Islet precursor cell (in vitro differentiated cells): ENCODE data around the gene WNT6.

Experiments used
- DNase-seq: peaks from one replicate; pipeline ENCODE4 v3.0.0-alpha.2; 2018

The WNT6 gene

DNA sequence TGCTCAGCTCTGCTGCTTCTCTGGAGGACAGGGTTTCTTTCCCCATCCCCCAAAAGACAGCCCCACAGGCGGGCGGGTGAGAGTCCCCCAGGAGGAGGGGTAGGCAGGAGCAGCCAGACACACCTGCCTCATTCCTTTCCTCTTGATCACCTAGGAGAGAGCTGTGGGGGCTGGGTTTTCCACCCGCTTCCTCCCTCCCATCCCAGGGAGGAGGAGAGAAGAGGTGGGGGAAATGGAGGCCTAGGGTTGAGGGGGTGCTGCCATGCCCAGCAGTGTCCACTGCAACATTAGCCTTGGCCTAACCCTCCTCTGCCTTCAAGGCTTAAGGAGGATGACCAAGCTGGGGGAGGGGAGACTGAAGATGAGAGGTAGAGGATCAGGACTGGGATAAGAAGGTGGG, 35.7 kb downstream of the WNT6 start:
- DNase-seq: peak; percentile 86

DNA sequence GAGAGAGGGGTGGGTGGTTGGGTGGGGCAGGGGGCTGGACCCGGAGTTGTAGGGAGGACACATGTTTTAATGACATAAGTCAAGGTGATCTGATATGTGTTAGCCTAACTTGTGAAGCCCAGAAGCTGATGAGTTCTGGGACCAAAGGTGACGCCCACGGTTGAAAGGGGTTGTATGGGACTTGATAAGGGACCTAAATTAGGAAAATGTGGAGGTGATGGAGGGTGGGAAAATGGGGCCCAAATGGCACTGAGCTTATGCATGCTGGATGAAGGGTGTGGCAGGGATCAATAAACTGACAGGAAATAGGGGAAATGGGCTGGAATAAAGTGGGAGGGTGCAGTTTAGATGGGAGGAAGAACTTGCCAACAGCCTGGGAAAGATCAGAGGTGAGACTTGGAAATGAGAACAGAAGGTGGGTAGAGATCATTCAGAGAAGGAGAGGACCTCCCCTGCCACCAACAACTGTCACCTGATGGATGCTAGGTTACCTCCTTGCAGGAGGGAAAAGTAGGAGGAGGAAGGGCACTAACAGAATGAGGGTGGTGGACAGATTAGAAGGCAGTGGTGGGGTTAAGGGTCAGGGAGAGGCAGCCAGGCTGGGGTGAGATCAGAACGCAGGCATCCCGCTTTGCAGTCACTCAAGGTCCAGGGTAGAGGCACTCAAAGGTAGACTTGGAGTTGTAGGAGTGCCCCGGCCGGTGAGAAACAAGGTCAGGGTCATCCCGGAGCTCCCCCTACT, 36.3 kb downstream of the WNT6 start:
- DNase-seq: peak; percentile 89

DNA sequence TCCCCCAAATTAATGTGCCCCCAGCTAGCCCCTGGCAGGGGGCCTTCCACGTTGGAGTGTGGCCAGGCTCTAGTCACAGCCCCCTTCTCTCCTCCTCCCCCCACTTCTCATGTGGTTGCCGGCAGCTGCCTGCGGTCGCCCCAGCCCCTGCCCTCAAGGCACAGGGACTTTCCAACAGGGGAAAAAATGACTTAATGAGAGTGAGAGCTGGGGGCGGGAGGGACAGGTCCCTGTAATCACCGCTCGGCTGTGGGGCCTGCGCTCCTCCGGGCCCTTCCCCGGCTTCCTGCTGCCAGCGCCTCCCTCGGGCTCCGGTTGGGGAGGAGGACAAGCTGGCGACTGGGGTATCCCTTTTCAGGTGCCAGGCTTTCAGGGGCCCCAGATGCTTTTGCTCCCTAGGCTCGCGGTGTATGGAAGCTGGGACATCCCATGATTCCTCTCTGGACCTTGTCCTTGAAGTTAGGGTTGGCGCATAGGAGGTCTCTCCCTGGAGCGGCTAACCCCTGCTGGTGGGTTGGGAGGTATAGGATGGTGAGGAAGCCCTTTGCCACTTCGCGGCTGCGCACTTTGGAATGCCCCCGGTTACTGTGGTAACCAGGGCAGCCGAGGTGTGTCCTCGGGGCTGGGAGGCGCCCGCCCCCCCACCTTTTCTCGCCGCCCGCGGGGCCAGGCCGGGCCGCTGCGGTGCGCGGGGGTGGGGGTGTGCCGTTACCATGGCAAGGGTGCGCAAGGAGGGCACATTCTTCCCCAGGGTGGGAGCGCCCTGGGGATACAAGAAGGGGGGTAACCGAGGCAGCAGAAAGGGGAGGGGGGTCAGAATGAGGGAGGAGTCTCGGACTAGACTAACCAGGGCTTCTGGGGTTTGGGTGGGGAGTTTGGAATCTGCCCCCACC, 37.1 kb downstream of the WNT6 start:
- peak; percentile 93 for DNase-seq

DNA sequence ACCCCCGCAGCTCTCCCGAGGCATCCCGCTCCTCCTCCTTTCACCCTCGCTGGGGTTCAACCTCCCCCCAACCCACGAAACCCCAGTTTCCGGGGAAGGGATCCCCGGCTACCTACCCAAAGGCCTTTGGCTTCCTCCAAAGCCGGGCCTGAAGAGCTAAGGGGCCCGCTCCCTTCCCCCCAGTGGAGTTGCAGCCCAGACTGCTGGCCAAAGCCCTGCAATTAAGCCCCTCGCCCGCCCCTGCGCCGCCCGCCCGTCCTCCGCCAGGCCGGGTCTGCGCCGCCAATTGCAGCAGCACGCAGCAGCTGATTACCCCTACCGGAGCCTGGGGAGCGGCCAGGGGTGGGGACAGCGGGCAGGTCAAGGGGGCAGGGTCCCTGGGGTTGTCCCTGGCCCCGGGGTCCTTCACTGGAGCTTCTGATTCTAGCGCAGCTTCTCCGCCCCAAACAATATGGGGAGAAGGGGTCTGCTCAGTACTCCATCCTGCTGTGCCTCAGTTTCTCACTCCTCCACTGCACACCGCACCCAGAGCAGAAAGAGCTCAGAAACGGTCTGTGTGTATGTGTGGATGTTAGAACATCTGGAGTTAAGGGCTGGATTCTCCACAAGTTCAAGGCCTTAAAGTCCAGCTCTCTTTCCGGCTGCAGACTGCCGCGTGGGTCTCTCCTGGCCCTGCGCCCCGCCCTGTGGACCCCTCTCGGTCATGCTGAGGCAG, 37.9 kb downstream of the WNT6 start:
- DNase-seq: peak; percentile 75

DNA sequence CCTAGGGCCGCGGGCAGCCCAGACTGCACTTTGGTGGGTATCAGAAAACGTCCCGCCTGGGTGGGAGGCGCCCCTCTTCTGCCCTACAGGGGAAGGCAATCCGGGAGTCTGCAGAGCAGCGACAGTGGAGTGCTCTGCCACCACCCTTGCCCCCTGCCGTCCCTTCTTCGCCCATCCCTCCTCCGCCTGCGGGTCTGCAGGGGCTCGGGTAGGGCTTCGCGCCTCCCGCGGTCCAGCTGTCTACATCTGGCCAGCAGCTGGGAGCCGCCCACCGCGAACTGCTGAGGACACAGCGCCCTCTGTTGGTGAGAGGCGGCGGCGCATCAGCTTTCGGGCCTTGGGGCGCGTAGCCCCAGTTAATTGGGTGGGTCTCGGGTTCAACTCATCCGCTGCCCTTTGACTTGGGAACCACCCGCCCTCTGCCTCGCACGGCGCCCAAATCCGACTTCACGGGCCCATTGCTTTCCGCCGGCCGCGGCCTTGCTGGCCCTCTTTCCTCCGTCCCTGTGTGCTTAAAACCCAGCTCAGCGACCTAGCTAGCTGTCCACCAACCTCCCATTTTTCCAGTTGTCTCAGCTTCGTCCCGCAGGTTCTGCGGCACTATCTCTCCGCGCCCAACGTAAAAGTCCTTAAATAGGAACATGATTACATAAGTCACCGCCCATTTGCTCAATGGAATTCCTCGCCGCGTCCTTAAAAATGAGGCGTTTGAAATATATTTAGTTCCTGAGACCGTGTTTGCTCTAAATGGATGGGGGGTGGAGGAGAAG, 38.7 kb downstream of the WNT6 start:
- peak; percentile 85 for DNase-seq

DNA sequence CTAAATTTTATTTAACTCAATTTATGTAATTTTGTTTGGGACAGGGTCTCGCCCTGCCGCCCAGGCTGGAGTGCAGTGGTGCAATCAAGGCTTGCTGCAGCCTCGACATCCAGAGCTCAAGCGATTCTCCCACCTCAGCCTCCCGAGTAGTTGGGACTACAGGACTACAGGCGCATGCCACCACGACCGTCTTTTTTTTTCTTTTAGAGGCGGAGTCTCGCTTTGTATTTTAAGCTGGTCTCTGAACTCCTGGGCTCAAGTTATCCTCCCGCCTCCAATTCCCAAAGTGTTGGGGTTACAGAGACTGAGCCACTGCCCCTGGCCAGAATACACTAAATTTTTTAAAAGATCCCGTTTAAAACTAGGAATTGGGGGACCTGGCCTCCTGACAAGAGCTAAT, 39.5 kb downstream of the WNT6 start:
- no peak for DNase-seq

DNA sequence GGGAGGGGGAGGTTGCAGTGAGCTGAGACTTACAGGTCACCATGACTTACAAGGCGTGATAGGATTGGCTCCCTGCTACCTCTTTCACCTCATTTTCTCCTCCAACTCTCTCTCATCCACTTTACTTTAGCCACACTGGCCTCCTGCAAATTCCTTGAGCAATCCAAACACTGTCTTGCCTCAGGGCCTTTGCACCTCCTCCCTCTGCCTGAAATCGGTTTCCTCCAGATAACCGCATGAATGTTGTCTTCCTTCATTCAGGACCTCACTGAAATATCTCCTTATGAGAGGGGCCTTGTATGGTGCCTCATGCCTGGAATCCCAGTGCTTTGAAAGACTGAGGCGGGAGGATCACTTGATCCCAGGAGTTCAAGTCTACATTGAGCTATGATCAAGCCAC, 42.8 kb downstream of the WNT6 start:
- DNase-seq: no peak

DNA sequence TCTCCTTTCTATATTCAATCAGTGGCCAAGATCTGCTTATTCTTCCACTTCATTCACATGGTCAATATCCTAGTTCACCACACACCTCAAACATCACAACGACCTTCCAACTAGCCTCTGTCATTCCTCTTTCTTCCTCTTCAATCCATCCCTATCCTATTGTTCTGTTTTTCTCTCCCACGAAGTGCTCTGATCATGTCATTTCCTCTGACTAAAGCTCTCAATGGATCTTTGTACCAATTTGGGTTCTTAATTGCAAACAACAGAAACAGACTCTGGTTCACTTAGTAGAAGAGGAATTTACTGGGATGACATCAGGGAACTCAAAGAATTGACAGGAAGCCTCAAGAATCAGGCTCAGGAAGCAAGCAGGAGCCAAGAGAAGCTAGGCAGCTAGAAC, 44.6 kb downstream of the WNT6 start:
- no peak for DNase-seq

DNA sequence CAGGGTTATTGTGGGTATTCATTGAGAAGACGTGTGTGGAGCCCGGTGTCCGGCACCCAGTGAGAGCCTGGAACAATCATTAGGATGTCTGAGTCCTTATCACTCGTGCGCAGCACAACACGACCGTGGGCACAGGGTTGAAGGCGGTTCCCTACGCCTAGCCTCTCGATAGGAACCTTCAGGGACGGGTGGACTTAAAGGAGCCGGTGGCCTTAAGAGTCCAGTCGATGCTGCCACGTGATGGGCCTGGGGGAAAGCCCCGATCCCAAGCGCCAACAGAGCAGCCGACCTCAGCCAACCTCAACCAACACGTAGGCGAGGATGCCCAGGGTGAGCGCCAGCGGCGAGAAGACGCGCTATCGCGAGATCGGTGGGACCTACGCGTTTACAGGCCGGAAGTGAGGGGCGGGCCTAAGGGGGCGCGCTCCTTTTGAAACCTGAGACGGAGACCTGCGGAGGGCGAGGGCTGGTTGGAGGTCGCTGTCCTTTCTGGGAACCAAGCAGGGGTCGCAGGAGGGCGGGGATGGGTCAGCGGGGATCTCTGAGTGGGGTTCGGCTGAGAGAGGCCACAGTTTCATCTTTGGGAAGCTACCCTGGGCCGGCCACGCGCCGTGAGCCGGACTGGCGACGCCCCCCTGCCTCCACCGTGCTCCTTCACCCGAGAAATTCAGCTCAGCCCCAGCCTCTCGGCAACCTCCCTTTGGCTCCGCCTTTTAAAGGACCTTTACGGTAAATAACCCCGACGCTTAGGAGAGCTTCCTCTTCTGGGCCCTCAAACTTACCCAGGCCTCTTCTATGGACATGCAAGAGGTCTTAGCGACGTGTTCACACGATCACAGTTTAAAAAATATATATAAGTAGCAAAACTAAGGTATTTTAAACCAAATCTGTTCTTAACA, 49.4 kb downstream of the WNT6 start:
- peak; percentile 96 for DNase-seq

DNA sequence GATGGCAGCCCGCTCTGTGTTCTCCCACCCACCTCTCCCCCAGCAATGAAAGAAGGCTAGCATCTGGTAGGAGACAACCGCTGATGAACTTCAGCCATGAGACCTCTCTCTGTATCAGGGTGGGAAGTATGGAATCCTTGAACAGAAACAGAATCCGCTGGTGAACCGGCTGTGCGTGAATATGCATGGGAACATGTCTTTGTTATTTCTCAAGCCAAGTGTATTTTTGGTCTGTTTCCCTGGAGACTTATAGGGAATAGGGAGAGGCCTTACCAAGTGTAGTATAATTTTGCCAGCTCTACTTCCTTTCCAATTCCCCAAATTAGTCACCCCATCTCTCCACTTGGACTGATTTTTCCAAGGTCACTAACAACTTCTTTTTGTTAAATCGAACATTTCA, 51.1 kb downstream of the WNT6 start:
- no peak for DNase-seq

DNA sequence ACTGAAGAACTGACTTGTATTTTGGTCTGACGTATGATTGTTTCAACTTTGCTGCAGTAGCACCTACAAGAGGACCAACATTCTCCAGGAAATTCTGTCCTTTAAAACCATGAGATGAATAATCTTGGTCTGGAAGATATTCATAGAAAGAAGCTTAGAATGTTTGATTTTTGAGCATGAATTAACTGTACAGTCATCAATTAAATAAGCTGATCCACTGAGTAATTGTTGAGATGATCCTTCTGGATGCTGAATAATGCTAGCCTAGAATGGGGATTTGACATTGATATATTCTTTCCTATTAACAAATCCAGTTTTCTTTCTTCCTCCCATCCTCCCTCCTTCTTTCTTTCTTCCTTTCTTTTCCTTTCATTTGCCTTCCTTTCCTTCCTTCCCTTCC, 60.9 kb downstream of the WNT6 start:
- no peak for DNase-seq
